Astrocyte of the spinal cord (primary cell): Measurements from ENCODE around the gene GNG7.
"Not testable (repeated sequence)": the region's sequence is repeated elsewhere in the genome, so short reads cannot be mapped to it uniquely, and the experiment has no call there.

Source experiments
- DNase-seq: peaks from one replicate; pipeline ENCODE4 v3.0.0; 2011; ENCODE audit warnings: low read depth, low spot score
- H3K4me3 ChIP-seq: 2 replicates; pipeline ENCODE4 v1.5.1; 2011; ENCODE audit warnings: low read depth, mild to moderate bottlenecking, low read length, moderate library complexity
- in situ Hi-C: cut with HindIII; loops from 2 replicates; pipeline ENCODE4 v1.10.0; 2017; ENCODE audit warnings: low sequenced_read_pairs
- TF ChIP-seq, protein P1 (sequence below): IDR thresholded peaks from 2 replicates; pipeline ENCODE4 v1.5.1; 2012; ENCODE audit warnings: low read depth, mild to moderate bottlenecking, low read length, inconsistent platforms

Gene GNG7

GRCh38 chr19:2558543-2558942 lies 144.0 kb downstream of the GNG7 start:
- TF ChIP-seq, protein P1, sequence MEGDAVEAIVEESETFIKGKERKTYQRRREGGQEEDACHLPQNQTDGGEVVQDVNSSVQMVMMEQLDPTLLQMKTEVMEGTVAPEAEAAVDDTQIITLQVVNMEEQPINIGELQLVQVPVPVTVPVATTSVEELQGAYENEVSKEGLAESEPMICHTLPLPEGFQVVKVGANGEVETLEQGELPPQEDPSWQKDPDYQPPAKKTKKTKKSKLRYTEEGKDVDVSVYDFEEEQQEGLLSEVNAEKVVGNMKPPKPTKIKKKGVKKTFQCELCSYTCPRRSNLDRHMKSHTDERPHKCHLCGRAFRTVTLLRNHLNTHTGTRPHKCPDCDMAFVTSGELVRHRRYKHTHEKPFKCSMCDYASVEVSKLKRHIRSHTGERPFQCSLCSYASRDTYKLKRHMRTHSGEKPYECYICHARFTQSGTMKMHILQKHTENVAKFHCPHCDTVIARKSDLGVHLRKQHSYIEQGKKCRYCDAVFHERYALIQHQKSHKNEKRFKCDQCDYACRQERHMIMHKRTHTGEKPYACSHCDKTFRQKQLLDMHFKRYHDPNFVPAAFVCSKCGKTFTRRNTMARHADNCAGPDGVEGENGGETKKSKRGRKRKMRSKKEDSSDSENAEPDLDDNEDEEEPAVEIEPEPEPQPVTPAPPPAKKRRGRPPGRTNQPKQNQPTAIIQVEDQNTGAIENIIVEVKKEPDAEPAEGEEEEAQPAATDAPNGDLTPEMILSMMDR: no peak
- in situ Hi-C loops: no loop called here
- no peak for DNase-seq
- no peak overlapping the region for H3K4me3 ChIP-seq

DNA sequence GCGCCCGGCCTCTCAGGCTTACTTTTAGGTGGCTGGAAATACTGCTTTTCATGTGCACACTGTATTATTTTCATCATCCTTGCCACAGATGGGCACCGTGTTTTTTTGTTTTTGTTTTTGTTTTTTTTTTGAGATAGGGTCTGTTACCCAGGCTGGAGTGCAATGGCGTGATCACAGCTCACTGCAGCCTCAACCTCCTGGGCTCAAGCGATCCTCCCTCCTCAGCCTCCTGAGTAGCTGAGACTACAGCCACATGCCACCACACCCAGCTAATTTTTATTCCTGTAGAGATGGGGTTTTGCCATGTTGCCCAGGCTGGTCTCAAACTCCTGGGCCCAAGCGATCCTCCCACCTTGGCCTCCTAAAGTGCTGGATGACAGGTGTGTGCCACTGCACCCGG lies 144.4 kb downstream of the GNG7 start:
- H3K4me3 ChIP-seq, in situ Hi-C loops, DNase-seq: not testable (repeated sequence)

- no peak for DNase-seq
- in situ Hi-C loops: no loop called here
- TF ChIP-seq, protein P1: no peak
- no peak overlapping the region for H3K4me3 ChIP-seq
Observed at GRCh38 chr19:2557093-2557440, 145.4 kb downstream of the GNG7 start.

DNA sequence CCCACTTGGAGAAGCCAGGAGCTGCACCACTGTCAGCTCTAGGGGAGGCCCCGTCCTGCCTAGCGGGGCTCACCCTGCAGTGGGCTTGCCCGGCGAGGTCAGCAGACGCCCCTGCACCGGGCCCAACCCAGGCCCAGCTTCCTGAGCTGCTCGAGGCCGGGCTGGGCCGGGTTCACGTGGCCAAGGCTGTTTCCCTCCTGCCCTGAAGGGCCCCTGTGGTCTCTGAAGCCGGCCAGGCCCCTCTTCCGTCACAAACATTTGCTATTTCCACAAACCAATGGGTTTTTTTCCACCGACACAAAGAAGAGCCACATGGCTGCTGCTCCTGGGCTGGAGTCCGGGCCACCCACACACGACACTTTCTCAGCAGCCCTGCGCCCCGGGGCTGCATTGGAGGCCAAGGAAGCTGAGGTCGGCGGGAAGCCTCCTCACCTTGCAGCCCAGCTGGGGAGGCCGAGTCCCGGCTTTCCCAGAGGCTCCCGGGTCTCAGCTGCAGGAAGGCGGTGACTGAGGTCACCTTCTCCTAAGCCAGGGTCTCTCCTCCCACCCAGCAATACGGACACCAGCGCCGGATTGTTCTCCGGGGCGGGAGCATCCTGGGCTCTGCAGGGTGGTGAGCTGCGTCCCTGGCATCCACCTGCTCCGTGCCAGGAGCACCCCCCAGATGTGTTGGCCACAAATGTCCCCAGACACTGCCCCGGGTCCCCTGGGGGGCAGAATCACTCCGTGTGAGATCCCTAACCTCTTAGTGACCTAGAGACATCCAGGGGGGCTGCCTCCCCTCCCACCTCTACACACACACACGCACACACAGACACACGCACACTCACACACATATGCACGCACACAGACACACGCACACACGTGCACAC lies 146.0 kb downstream of the GNG7 start:
- in situ Hi-C loops: no loop called here
- H3K4me3 ChIP-seq: no peak overlapping the region
- TF ChIP-seq, protein P1: no peak
- no peak for DNase-seq

DNA sequence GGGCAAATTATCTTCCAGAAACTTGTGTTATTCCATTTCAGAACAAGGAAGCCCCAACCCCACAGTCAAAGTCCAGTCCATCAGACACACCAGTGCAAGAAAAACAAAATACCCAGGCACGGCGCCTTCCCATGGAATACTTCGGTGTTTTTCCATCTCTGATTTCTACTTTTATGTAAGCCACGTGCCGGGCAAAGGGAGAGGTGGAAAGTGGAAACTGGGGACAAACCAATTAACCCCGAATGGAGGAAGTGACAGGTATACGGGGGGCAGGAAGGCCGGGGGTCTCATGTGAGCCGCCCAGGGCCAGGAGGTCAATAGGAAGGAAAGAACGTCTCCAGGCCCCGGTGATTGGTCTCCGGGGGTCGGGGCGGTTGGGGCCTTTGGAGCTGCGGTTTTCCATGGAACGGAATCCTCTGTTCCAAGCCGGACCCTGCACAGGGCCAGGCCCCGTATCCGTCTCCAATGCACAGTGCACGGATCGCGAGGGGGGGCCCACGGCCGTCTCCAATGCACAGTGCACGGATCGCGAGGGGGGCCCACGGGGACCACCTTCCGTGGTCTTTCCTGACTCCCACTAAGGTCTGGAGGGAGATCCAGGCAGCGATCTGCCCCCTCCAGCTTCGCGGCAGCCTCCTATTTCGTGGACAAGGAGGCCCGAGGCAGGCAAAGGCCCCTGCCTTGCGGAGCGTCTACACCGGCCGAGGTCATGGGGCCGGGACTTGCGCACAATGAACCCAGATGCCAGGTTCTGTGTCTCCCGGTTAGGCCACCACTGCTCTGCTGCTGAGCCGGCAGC lies 146.9 kb downstream of the GNG7 start:
- in situ Hi-C loops: no loop called here
- DNase-seq: no peak
- TF ChIP-seq, protein P1: no peak
- no peak overlapping the region for H3K4me3 ChIP-seq

- TF ChIP-seq, protein P1: no peak
- in situ Hi-C loops: no loop called here
- DNase-seq: peak; percentile 40
- H3K4me3 ChIP-seq: no peak overlapping the region
Observed at GRCh38 chr19:2554856-2555255, 147.6 kb downstream of the GNG7 start.

GRCh38 chr19:2553510-2553909 lies 149.0 kb downstream of the GNG7 start:
- TF ChIP-seq, protein P1: no peak
- no peak overlapping the region for H3K4me3 ChIP-seq
- in situ Hi-C loops: no loop called here
- no peak for DNase-seq
